ENCODE measurements around the gene SBNO1.

SBNO1 gene

GRCh38 chr12:123351349-123351748 lies 13.3 kb downstream of the SBNO1 start:
- TF ChIP-seq POLR2AphosphoS5 (IDR thresholded peaks at IDR 0.05; ENCODE audit: low read depth, low read length) = no peak
- TF ChIP-seq REST (IDR thresholded peaks at IDR 0.05; ENCODE audit: insufficient read depth in 1 of 2, low read depth in 2 of 2, low read length in 2 of 2) = no peak
- no peak for TF ChIP-seq SIN3A (IDR thresholded peaks at IDR 0.05; ENCODE audit: borderline replicate concordance, insufficient read depth, low read length)
- no peak for TF ChIP-seq TAF1 (IDR thresholded peaks at IDR 0.05; ENCODE audit: borderline replicate concordance, insufficient read depth, low read length)
- no peak for TF ChIP-seq FOXP2 (optimal IDR thresholded peaks at IDR 0.05; ENCODE audit: borderline replicate concordance, extremely low read depth, extremely low read length, insufficient read depth)

- TF ChIP-seq TAF1 (IDR thresholded peaks at IDR 0.05; ENCODE audit: borderline replicate concordance, insufficient read depth, low read length) (no peak), REST (IDR thresholded peaks at IDR 0.05; ENCODE audit: insufficient read depth in 1 of 2, low read depth in 2 of 2, low read length in 2 of 2) (no peak), SIN3A (IDR thresholded peaks at IDR 0.05; ENCODE audit: borderline replicate concordance, insufficient read depth, low read length) (no peak), FOXP2 (optimal IDR thresholded peaks at IDR 0.05; ENCODE audit: borderline replicate concordance, extremely low read depth, extremely low read length, insufficient read depth) (no peak), POLR2AphosphoS5 (IDR thresholded peaks at IDR 0.05; ENCODE audit: low read depth, low read length) (no peak)
Measured at GRCh38 chr12:123346946-123347345, 17.7 kb downstream of the SBNO1 start.

- TF ChIP-seq SIN3A (IDR thresholded peaks at IDR 0.05; ENCODE audit: borderline replicate concordance, insufficient read depth, low read length) (no peak), TAF1 (IDR thresholded peaks at IDR 0.05; ENCODE audit: borderline replicate concordance, insufficient read depth, low read length) (no peak)
Measured at GRCh38 chr12:123344086-123344485, 20.6 kb downstream of the SBNO1 start.

- TF ChIP-seq REST (IDR thresholded peaks at IDR 0.05; ENCODE audit: insufficient read depth in 1 of 2, low read depth in 2 of 2, low read length in 2 of 2) (no peak), POLR2AphosphoS5 (IDR thresholded peaks at IDR 0.05; ENCODE audit: low read depth, low read length) (no peak), TAF1 (IDR thresholded peaks at IDR 0.05; ENCODE audit: borderline replicate concordance, insufficient read depth, low read length) (no peak), SIN3A (IDR thresholded peaks at IDR 0.05; ENCODE audit: borderline replicate concordance, insufficient read depth, low read length) (no peak), FOXP2 (optimal IDR thresholded peaks at IDR 0.05; ENCODE audit: borderline replicate concordance, extremely low read depth, extremely low read length, insufficient read depth) (no peak)
Measured at GRCh38 chr12:123337070-123337469, 27.6 kb downstream of the SBNO1 start.

- TF ChIP-seq FOXP2 (optimal IDR thresholded peaks at IDR 0.05; ENCODE audit: borderline replicate concordance, extremely low read depth, extremely low read length, insufficient read depth) = no peak
- no peak for TF ChIP-seq POLR2AphosphoS5 (IDR thresholded peaks at IDR 0.05; ENCODE audit: low read depth, low read length)
- TF ChIP-seq TAF1 (IDR thresholded peaks at IDR 0.05; ENCODE audit: borderline replicate concordance, insufficient read depth, low read length) = no peak
- TF ChIP-seq REST (IDR thresholded peaks at IDR 0.05; ENCODE audit: insufficient read depth in 1 of 2, low read depth in 2 of 2, low read length in 2 of 2) = no peak
- TF ChIP-seq SIN3A (IDR thresholded peaks at IDR 0.05; ENCODE audit: borderline replicate concordance, insufficient read depth, low read length) = no peak
Measured at GRCh38 chr12:123336530-123336929, 28.1 kb downstream of the SBNO1 start.
